ENCODE data around the gene SHANK1.

DNA sequence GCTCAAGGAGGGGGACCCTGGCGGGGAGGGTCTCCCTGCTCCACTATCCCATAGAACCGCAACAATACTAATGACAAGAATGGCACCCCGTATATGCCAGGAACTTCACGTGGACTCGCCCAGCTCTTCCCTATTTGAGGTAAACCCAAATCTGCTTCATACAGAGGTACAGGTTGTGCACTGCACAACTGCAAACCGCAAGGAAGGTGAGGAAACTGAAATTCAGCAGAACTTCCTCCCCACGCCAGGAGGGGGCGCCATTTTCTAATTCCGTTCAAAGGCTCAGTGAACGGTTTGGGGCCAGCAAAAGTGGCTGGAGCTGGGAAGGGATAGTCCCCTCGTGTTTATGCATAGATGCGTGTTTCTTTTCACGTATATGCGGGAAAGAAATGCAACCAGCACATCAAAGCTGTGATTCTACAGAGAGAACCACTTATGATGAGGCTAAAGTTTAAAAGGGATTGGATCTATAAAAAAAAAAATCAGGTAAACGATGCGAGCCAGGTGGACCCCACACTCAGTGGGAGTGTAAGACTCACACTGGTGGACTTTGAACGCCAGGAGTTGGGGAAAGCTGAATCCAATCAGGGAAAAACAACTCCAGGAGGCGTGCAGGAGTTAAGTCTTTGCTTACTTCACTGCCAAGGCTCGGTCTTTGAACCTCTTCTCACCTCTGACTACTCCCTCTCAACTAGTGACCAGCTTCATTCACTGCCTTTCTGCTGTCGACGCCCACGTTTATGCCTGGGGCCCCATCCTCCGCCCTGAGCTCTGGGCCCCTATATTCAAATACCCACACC is 50.1 kb downstream of the SHANK1 start:
- no peak for TF ChIP-seq POLR2A (IDR thresholded peaks at IDR 0.05; ENCODE audit: low read depth, low read length)
- TF ChIP-seq, protein P1, sequence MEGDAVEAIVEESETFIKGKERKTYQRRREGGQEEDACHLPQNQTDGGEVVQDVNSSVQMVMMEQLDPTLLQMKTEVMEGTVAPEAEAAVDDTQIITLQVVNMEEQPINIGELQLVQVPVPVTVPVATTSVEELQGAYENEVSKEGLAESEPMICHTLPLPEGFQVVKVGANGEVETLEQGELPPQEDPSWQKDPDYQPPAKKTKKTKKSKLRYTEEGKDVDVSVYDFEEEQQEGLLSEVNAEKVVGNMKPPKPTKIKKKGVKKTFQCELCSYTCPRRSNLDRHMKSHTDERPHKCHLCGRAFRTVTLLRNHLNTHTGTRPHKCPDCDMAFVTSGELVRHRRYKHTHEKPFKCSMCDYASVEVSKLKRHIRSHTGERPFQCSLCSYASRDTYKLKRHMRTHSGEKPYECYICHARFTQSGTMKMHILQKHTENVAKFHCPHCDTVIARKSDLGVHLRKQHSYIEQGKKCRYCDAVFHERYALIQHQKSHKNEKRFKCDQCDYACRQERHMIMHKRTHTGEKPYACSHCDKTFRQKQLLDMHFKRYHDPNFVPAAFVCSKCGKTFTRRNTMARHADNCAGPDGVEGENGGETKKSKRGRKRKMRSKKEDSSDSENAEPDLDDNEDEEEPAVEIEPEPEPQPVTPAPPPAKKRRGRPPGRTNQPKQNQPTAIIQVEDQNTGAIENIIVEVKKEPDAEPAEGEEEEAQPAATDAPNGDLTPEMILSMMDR (IDR thresholded peaks at IDR 0.05; ENCODE audit: extremely low read depth in 1 of 2, insufficient read depth in 1 of 2, low read depth in 1 of 2, low read length in 2 of 2), result peak; percentile 75 to 76
- TF ChIP-seq, protein P2, sequence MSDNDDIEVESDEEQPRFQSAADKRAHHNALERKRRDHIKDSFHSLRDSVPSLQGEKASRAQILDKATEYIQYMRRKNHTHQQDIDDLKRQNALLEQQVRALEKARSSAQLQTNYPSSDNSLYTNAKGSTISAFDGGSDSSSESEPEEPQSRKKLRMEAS (IDR thresholded peaks at IDR 0.05; ENCODE audit: insufficient read depth, insufficient read length), result no peak
- no peak for TF ChIP-seq EZH2 (IDR thresholded peaks at IDR 0.05; ENCODE audit: borderline replicate concordance, low read depth, low read length, severe bottlenecking)
- TF ChIP-seq MYC (IDR thresholded peaks at IDR 0.05; ENCODE audit: low read depth, low read length), result no peak
- no peak for TF ChIP-seq GATA2 (IDR thresholded peaks at IDR 0.05; ENCODE audit: insufficient read depth, insufficient read length, low read depth, low read length)
- TF ChIP-seq POLR2AphosphoS5 (IDR thresholded peaks at IDR 0.05; ENCODE audit: insufficient read depth, low read depth, low read length), result no peak
- TF ChIP-seq JUN (IDR thresholded peaks at IDR 0.05; ENCODE audit: borderline replicate concordance, insufficient read depth, insufficient read length, low read depth), result no peak

Data from endothelial cell of umbilical vein (primary cell).